Measurements from ENCODE around the gene MLLT10. TPM values are rescaled to one million over a fixed set of nuclear protein-coding genes. Genes with fewer than 3 reads are reported as not detected.
A peak's percentile ranks its signal among the peaks of the same experiment; 100 is the strongest.

MLLT10 gene
- total RNA-seq, 6 experiments from 2014 or later = 21.8 to 25.2 (median 22.9) TPM

DNA sequence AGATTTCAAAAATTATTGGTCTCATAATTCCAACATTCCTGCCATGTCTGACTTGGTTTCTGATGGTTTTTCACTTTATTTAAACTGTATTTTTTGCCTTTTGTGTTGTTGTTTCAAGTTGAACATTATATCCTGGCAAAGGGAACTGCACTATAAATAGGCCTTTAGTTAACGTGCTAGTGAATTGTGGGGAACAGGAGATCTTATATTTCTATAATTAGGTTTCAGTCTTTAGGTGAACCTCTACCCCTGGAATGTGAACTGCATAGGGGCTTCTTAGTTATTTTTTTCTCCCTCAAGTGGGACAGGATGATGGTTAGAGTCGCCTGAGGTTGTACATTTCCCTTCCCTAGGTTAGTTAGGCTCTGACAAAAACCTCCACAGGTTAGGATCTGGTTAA, 128.6 kb downstream of the MLLT10 start:
- DNase-seq = no peak
- Mint-ChIP-seq H3K4me3 (no peak overlapping the region), H3K4me1 (ENCODE audit: low read depth) (peaks cover 17% of the 10 kb centered on the region), H3K27me3 (ENCODE audit: insufficient read depth) (no peaks in the 10 kb centered on the region; the same call in 1 of the 2 replicates), H3K9me3 (no peaks in the 10 kb centered on the region), H3K36me3 (ENCODE audit: low read depth) (peaks cover 6% of the 10 kb centered on the region; the same call in 1 of the 2 replicates), H3K27ac (no peak overlapping the region)
- TF ChIP-seq, protein P1, sequence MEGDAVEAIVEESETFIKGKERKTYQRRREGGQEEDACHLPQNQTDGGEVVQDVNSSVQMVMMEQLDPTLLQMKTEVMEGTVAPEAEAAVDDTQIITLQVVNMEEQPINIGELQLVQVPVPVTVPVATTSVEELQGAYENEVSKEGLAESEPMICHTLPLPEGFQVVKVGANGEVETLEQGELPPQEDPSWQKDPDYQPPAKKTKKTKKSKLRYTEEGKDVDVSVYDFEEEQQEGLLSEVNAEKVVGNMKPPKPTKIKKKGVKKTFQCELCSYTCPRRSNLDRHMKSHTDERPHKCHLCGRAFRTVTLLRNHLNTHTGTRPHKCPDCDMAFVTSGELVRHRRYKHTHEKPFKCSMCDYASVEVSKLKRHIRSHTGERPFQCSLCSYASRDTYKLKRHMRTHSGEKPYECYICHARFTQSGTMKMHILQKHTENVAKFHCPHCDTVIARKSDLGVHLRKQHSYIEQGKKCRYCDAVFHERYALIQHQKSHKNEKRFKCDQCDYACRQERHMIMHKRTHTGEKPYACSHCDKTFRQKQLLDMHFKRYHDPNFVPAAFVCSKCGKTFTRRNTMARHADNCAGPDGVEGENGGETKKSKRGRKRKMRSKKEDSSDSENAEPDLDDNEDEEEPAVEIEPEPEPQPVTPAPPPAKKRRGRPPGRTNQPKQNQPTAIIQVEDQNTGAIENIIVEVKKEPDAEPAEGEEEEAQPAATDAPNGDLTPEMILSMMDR (IDR thresholded peaks at IDR 0.05) = no peak

DNA sequence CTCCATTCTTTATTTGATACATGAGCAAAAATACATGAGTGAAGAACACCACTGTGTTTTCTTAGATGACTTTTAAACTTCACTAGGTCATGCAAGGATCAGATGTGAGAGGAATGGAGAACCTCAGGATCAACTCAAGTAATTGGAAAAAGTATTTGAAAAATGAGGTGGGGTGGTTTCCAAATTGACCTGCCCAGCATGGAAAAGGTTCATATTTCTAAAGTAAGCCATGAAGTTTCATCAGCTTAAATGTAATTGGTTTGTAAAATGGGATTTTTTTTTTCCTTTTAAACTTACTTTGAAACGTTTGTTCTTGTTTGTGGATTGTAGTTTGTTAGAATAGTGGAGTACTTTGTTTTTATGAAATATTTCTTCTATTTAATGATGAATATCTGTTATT, 134.8 kb downstream of the MLLT10 start:
- Mint-ChIP-seq H3K4me1 (ENCODE audit: low read depth) (peaks cover 34% of the 10 kb centered on the region), H3K27me3 (ENCODE audit: insufficient read depth) (no peaks in the 10 kb centered on the region), H3K9me3 (no peaks in the 10 kb centered on the region), H3K27ac (no peak overlapping the region), H3K36me3 (ENCODE audit: low read depth) (peaks cover 6% of the 10 kb centered on the region; the same call in 1 of the 2 replicates), H3K4me3 (no peak overlapping the region)
- DNase-seq = no peak
- TF ChIP-seq, protein P1 (IDR thresholded peaks at IDR 0.05) = no peak

DNA sequence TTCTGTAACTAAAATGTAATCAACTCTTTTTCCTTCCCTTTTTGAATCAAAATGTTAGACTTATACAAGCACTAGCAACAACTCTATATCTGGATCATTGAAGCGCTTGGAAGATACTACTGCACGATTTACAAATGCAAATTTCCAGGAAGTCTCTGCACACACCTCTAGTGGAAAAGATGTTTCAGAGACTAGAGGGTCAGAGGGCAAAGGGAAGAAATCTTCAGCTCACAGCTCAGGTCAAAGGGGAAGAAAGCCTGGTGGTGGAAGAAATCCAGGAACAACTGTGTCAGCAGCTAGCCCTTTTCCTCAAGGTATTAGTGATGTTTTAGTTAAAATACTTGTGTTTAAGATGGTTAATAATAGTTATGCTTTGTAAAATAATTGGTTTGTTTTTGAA, 136.4 kb downstream of the MLLT10 start:
- no peaks in the 10 kb centered on the region for H3K27me3 Mint-ChIP-seq (ENCODE audit: insufficient read depth)
- H3K27ac Mint-ChIP-seq = no peak overlapping the region
- TF ChIP-seq, protein P1 (IDR thresholded peaks at IDR 0.05) = no peak

DNA sequence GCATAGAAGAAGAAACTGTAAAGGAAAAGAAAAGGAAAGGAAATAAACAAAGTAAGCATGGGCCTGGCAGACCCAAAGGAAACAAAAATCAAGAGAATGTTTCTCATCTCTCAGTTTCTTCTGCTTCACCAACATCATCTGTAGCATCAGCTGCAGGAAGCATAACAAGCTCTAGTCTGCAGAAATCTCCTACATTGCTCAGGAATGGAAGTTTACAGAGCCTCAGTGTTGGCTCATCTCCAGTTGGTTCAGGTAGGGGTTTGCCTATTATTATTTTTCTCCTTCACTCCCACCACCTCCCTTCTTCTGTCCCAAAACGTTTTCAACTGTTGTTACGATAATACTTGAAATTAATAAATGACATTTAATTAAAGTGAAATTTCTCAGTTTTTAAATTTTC, 139.6 kb downstream of the MLLT10 start:
- Mint-ChIP-seq H3K4me1 (ENCODE audit: low read depth) (peaks cover 19% of the 10 kb centered on the region), H3K27me3 (ENCODE audit: insufficient read depth) (0 out of 2 replicates have a peak, but pooled peaks cover 1% of the 10 kb centered on the region), H3K9me3 (no peaks in the 10 kb centered on the region), H3K4me3 (no peak overlapping the region), H3K36me3 (ENCODE audit: low read depth) (0 out of 2 replicates have a peak, but pooled peaks cover 7% of the 10 kb centered on the region), H3K27ac (no peak overlapping the region)
- TF ChIP-seq, protein P1 (IDR thresholded peaks at IDR 0.05) = no peak
- no peak for DNase-seq

More for the DNA sequence above, 136.4 kb downstream of the MLLT10 start:
- no peaks in the 10 kb centered on the region for H3K9me3 Mint-ChIP-seq
- no peak overlapping the region for H3K4me3 Mint-ChIP-seq
- H3K36me3 Mint-ChIP-seq (ENCODE audit: low read depth) = peaks cover 14% of the 10 kb centered on the region; the same call in 1 of the 2 replicates
- no peak for DNase-seq
- peaks cover 34% of the 10 kb centered on the region for H3K4me1 Mint-ChIP-seq (ENCODE audit: low read depth)

DNA sequence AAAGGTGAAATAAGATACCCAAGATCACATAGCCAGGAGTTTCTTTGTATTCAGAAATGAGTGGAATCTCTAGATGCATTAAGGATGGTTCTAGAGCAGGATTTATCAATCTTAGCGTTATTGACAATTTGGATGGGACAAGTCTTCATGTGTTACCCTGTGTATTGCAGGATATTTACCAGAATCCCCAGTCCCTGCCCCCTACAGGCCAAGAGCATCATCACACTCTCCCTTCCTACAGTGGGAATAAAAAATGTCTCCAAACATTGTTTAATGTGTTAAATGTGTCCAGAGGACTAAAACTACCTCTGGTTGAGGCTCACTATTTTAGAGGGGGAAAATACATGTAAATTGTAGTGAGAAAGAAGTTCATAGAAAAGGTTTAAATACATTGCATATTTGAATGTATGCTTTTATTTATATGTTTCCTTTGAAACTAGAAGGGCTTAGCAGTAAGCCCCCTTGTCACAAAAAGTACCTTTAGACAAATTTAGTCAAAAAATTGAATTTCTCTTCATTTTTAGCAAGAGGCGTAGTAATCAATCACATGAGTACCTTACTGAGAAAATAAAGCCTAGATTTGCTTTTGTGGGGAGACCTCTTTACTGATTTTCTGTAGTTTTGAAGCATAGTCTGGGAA, 141.2 kb downstream of the MLLT10 start:
- 0 out of 2 replicates have a peak, but pooled peaks cover 7% of the 10 kb centered on the region for H3K36me3 Mint-ChIP-seq (ENCODE audit: low read depth)
- H3K4me3 Mint-ChIP-seq = no peak overlapping the region
- peak; percentile 32 for DNase-seq
- TF ChIP-seq, protein P1 (IDR thresholded peaks at IDR 0.05) = peak; percentile 86
- peaks cover 3% of the 10 kb centered on the region for H3K4me1 Mint-ChIP-seq (ENCODE audit: low read depth)
- 0 out of 2 replicates have a peak, but pooled peaks cover 1% of the 10 kb centered on the region for H3K27me3 Mint-ChIP-seq (ENCODE audit: insufficient read depth)
- H3K27ac Mint-ChIP-seq = no peak overlapping the region
- no peaks in the 10 kb centered on the region for H3K9me3 Mint-ChIP-seq

All from HFFc6 (cell line).